ENCODE data around the gene UBAC2.

Gene UBAC2

DNA sequence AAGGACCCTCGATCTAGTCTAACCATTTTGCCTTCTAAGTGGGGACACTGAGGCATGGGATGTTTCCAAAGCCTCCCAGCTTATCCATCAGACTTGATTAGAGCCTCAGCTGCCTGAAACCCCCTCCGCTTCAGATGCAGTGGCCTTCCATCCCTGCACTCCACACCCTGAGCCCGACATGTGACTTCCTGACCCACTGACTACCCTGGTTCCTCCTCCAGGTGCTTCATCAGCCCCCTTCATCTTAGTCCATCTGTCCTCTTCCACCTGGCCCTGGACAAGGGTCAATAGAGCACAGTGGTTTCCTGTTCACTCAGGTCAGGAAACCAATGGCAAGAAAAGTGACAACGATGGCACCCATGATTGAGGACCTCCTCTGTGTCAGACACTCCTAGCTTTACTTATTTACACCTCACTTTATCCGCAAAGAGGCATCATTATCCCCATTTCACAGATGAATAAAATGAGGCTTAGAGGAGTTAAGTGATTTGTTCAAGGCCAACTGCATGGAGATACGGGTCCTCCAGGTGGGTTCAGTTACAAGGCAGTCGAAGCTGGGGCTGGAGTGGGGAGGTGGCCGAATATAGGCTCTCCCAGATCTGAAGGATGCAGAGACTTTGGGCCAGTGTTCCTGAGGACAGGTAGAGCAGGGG is 219.1 kb downstream of the UBAC2 start:
- H3K27ac ChIP-seq: no peak overlapping the region
- TF ChIP-seq, protein P1, sequence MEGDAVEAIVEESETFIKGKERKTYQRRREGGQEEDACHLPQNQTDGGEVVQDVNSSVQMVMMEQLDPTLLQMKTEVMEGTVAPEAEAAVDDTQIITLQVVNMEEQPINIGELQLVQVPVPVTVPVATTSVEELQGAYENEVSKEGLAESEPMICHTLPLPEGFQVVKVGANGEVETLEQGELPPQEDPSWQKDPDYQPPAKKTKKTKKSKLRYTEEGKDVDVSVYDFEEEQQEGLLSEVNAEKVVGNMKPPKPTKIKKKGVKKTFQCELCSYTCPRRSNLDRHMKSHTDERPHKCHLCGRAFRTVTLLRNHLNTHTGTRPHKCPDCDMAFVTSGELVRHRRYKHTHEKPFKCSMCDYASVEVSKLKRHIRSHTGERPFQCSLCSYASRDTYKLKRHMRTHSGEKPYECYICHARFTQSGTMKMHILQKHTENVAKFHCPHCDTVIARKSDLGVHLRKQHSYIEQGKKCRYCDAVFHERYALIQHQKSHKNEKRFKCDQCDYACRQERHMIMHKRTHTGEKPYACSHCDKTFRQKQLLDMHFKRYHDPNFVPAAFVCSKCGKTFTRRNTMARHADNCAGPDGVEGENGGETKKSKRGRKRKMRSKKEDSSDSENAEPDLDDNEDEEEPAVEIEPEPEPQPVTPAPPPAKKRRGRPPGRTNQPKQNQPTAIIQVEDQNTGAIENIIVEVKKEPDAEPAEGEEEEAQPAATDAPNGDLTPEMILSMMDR (IDR thresholded peaks at IDR 0.05): no peak
- TF ChIP-seq ZFX (IDR thresholded peaks at IDR 0.05; ENCODE audit: borderline replicate concordance): no peak

DNA sequence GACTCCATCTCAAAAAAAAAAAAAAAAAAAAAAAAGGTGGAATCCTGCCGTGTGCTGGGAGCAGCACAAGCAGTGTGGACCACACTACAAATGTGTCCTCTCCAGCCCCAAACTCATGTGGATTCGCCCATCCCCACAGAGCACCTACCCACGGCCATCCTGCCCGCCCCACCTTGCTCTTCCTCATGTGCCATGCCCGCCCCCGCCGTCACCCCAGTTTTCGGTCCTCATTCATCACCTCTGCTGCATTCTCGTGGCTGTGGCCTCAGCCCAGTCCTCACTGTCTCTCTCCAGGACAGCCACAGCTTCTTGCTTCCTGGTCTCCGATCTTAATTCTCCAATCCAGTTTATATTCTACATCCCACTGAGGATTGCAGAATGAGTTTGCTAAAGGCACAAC is 220.6 kb downstream of the UBAC2 start:
- TF ChIP-seq, protein P1 (IDR thresholded peaks at IDR 0.05): no peak
- no peak for TF ChIP-seq ZFX (IDR thresholded peaks at IDR 0.05; ENCODE audit: borderline replicate concordance)
- no peak overlapping the region for H3K27ac ChIP-seq

DNA sequence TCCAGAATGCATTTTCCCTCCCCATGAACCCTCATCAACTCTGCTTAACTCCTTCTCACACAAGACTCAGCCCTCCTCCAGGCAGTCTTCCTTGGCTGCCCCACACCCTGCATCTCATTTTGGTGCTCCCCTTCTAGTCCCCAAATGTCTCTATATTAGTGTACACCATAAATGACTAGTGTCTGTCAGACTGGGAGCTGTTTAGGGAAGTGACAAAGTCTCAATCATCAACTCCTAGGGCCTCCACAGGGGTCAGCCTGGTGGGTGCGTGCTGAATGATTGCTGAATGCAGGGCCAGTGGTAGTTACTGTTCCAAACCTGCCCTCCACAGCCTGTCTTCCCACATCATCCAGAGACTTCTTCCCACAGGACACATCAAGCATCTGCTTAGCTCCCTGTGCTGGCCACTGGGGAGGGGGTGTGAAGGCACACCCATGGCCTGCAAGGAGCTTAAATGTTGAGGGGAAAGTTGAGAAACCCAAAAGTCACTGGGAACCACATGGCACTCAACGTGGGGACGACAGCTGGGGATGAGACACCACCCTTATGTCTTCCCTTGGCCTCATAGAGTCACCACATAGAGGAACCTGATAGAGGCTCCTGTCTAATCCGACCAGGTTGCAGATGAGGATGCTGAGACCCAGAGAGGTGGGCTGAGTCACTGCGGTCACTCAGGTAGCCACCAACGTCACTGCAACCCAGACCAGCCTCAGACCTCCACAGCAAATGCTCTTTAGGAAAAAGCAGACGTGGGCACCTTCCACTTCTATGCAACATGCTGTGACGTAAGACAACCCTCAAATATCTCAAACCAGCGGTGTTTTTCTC is 221.3 kb downstream of the UBAC2 start:
- TF ChIP-seq ZFX (IDR thresholded peaks at IDR 0.05; ENCODE audit: borderline replicate concordance): no peak
- TF ChIP-seq, protein P1 (IDR thresholded peaks at IDR 0.05): no peak
- no peak overlapping the region for H3K27ac ChIP-seq

DNA sequence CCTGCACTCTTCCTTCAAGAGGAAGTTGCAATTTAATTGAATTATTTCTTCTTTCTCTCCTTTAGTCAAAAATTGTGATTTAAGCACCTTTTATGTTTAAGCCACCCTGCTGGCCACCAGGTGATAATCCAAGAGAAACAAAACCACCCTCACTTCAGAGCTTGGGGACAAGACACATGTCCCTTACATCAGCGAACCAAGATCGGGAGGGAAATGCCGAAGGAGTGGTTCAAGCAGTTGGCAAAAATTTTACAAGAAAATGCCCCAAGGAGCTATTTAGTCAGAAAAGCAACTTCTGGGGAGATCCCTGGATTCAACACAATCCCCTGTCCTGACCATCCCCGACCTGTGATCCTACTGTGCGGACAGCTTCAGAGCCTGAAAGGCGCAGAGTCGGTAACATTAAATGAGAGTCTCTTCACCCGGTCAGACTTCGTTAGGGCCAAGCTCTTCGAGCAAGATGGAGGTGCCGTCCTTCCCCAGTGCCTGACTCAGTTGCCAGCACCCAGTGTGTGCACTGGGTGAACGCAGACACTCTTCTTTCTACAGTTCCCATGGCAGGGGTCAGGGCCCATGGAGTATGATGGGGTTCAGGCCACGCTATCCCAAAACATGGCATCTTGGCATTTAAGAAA is 222.0 kb downstream of the UBAC2 start:
- H3K27ac ChIP-seq: no peak overlapping the region
- TF ChIP-seq ZFX (IDR thresholded peaks at IDR 0.05; ENCODE audit: borderline replicate concordance): no peak
- TF ChIP-seq, protein P1 (IDR thresholded peaks at IDR 0.05): no peak

DNA sequence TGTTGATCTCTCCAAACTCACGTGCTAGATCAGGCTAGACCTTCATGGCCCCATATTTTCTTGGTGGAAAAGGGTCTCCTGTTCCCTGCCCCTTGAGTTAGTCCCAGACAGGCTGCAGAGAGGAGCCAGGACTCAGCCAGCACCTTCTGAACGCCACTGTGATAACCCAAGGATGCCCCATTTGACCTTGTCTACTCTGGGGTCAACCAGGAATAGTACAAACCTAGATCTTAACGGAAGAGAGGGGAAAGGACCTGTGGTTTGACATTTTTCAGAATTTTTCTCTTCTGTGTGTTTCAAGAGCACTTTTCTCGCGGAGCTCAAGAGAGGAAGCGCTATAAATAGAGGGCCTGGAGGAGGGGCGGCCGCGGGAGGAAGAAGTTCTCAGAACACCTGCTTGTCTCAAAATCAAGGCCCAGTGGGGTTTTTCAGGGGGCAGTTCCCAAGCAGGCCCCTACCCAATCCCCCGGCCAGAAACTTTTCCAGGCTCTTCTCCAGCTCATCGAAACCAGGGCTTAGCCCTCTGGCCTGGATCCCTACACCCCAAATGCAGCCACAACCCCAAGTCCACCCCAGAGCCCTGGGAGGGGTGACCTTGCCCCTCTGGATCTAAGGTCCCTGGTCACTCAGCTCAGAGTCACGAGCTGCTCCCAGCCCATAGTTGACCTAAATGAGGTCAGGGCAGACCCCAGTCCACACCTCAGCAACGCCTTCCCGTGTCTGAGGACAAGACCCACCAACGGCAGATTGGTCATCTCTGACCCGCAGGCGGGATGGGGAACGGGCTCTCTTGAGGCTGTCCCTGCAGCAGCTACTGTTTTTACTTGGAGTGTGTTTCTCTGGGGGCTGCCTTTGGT is 225.1 kb downstream of the UBAC2 start:
- TF ChIP-seq, protein P1 (IDR thresholded peaks at IDR 0.05): no peak
- H3K27ac ChIP-seq: no peak overlapping the region

DNA sequence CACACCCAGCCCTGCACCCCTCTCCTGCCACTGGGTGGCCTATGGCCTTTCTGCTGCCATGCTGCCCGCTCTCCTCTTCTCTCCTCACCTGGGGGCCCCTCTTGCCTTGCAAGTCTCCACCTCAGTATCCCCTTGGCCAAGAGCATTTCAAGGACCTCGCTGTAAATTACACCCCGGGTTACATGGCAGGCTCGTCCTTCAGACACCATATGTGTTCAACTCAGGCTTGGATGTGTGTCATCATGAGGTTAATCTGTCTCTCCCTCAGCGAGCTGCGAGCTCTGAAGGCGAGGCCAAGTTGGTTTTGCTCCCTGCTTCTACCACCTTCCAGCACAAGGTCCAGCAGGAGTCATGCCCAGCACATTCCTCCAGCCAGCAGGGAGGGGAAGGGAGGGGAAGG is 225.8 kb downstream of the UBAC2 start:
- H3K27ac ChIP-seq: no peak overlapping the region
- TF ChIP-seq ZFX (IDR thresholded peaks at IDR 0.05; ENCODE audit: borderline replicate concordance): no peak
- TF ChIP-seq, protein P1 (IDR thresholded peaks at IDR 0.05): no peak
